HepG2 (cell line): ENCODE data around the gene ATP6V0D1. TPM values are rescaled to one million over a fixed set of nuclear protein-coding genes. Genes with fewer than 3 reads are reported as not detected.

Source experiments
- HMGXB4 ChIP-seq, 2 experiments: sonication (generic) in 1 of 2; formaldehyde crosslinking in 1 of 2; IDR thresholded peaks; 2 replicates each; pipeline versions ENCODE4 v1.4.0 to v1.6.1; 2018 to 2020; ENCODE audit warnings: missing genetic modification reagents in 2 of 2, borderline replicate concordance in 1 of 2, low read depth in 1 of 2, mild to moderate bottlenecking in 1 of 2, missing biosample characterization in 1 of 2
- KDM1A ChIP-seq: IDR thresholded peaks from 2 replicates; pipeline ENCODE4 v1.6.1; 2016; ENCODE audit warnings: missing compliant biosample characterization
- KMT2B ChIP-seq: IDR thresholded peaks from 2 replicates; pipeline ENCODE4 v1.6.1; 2016; ENCODE audit warnings: missing genetic modification reagents, missing compliant biosample characterization
- RCOR2 ChIP-seq: IDR thresholded peaks from 2 replicates; pipeline ENCODE4 v1.6.1; 2016; ENCODE audit warnings: missing biosample characterization, missing genetic modification reagents
- SMAD1 ChIP-seq: sonication (generic); formaldehyde crosslinking; IDR thresholded peaks from 2 replicates; pipeline ENCODE4 v1.4.0; 2020; ENCODE audit warnings: missing genetic modification reagents, low read depth, mild to moderate bottlenecking, borderline replicate concordance
- SNAPC4 ChIP-seq: sonication (generic); formaldehyde crosslinking; IDR thresholded peaks from 2 replicates; pipeline ENCODE4 v1.4.0; 2020; ENCODE audit warnings: mild to moderate bottlenecking, missing genetic modification reagents
- UBTF ChIP-seq: sonication (generic); formaldehyde crosslinking; IDR thresholded peaks from 2 replicates; pipeline ENCODE4 v1.4.0; 2020; ENCODE audit warnings: mild to moderate bottlenecking, missing genetic modification reagents
- ZBTB34 ChIP-seq: sonication (generic); formaldehyde crosslinking; IDR thresholded peaks from 2 replicates; pipeline ENCODE4 v1.8.0; 2022; ENCODE audit warnings: mild to moderate bottlenecking, missing genetic modification reagents
- ZNF317 ChIP-seq: sonication (generic); formaldehyde crosslinking; IDR thresholded peaks from 2 replicates; pipeline ENCODE4 v1.5.0; 2020; ENCODE audit warnings: mild to moderate bottlenecking, missing genetic modification reagents
- ZNF646 ChIP-seq: sonication (generic); formaldehyde crosslinking; IDR thresholded peaks from 2 replicates; pipeline ENCODE4 v1.9.0; 2021; ENCODE audit warnings: mild to moderate bottlenecking, missing genetic modification reagents
- polyA plus RNA-seq, 8 experiments: library from polyadenylated mRNA; depleted of rRNA in 3 of 8; stranded (reverse) in 7 of 8; unstranded in 1 of 8; fragments of >200 nt; fragmentation: Illumina TruSeq in 4 of 8; extraction: Trizol in 4 of 8; gene quantifications; 2 replicates each; pipeline versions ENCODE4 v1.2.1 to v1.2.3, GENCODE V29; 2011 to 2016; ENCODE audit warnings: low read depth in 4 of 8, missing spikeins in 1 of 8, mixed read lengths in 1 of 8; ENCODE audit not compliant: insufficient read depth in 1 of 8
- total RNA-seq, 5 experiments: library from RNA; depleted of rRNA; stranded (reverse); fragments of >200 nt; fragmentation: Illumina TruSeq; extraction: Trizol; gene quantifications; 2 replicates each; pipeline ENCODE4 v1.2.3, GENCODE V29; 2016; ENCODE audit warnings: low read depth in 1 of 5

The ATP6V0D1 gene
- total and polyA plus RNA-seq, 2 of the 13 experiments (the other 11 are each of a cell fraction or from before 2014, with no cell fraction given), result 51.1 to 61.3 TPM

GRCh38 chr16:67477960-67478554 lies 2.9 kb downstream of the ATP6V0D1 start (continued):
- TF ChIP-seq RCOR2 (CRISPR knock-in tag), result no peak
- TF ChIP-seq ZNF317 (CRISPR knock-in tag), result no peak
- TF ChIP-seq HMGXB4 (CRISPR knock-in tag; IDR thresholded peaks at IDR 0.05; ENCODE audit: borderline replicate concordance in 1 of 2, low read depth in 1 of 2), result no peak
- TF ChIP-seq ZNF646 (CRISPR knock-in tag), result no peak
- no peak for TF ChIP-seq SNAPC4
- TF ChIP-seq UBTF (CRISPR knock-in tag), result no peak
- TF ChIP-seq KMT2B (CRISPR knock-in tag), result no peak
- 0 out of 2 replicates have a peak, but pooled peaks have one; percentile 59 for TF ChIP-seq ZBTB34 (CRISPR knock-in tag)
- no peak for TF ChIP-seq KDM1A (CRISPR knock-in tag)
- TF ChIP-seq SMAD1, result no peak
